TTC549 (cell line): ENCODE measurements around the gene TNFAIP8L3.
A peak's percentile ranks its signal among the peaks of the same experiment; 100 is the strongest.
"Not testable (repeated sequence)": the region's sequence is repeated elsewhere in the genome, so short reads cannot be mapped to it uniquely, and the experiment has no call there.

ENCODE experiments used
- FAIRE-seq: peaks from 2 replicates; lab custom pipeline; 2012; peaks lifted over from hg19 to GRCh38; lab: Jason Lieb, UNC

The TNFAIP8L3 gene

GRCh38 chr15:51094606-51095569 lies at the start of gene TNFAIP8L3:
Gene TNFAIP8L3, minus strand, starts transcription at chr15:51094906. Its CDS starts 311 bp downstream, at chr15:51094595.
- no peak for FAIRE-seq

DNA sequence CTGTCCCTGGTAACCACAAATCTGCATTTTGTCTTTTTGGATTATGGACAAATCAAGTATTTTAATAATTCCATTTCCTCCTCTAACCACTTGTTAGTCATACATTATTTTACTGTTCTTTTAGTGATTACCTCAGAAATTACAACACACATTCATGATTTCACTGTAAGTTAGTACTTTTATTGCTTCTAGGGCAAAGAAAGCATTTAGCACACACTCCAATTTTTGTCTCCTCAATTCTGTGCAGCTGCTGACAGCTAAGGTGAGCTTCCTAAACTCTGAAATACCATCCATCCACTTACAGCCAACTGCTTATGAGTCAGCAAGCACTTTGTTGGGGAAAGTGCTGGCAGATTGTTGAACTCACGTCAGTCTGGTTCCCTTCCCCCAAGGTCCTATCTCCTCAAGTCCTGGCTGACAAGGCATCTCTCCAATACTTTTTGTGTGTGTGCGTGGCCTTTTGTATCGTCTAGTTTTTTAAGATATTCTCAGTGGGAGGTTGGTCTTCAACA lies 49.4 kb upstream of the TNFAIP8L3 start:
- no peak for FAIRE-seq

DNA sequence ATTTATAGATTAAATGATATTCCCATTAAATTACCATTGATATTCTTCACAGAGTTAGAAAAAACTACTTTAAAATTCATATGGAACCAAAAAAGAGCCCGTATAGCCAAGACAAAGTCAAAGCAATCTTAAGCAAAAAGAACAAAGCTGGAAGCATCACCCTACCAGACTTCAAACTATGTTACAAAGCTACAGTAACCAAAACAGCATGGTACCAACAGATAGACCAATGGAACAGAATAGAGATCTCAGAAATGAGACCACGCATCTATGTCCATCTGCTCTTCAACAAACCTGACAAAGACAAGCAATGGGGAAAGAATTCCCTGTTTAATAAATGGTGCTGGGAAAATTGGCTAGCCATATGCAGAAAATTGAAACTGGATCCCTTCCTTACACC lies 45.6 kb upstream of the TNFAIP8L3 start:
- not testable (repeated sequence) for FAIRE-seq

- FAIRE-seq: no peak
Measured at GRCh38 chr15:51139091-51139490, 44.4 kb upstream of the TNFAIP8L3 start.

- no peak for FAIRE-seq
Measured at GRCh38 chr15:51137880-51138430, 43.2 kb upstream of the TNFAIP8L3 start.

DNA sequence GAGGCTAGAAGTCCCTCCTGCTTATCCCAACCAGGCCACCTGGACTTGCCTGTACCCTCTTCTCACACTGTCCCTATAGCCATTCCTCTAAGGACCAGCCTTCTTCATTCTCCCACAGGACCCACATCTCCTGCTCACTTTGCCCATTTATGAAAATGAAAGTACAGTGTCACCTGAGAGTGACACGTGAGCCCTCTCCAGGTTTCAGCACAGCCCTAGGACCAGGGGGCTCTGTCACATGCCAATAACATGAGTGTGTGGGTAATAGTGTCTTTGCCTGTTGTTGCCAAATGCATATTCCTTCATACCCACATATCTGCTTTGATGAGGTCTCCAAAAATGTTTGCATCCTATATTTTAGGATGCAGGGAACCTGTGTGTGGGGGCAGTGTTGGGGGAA lies 42.3 kb upstream of the TNFAIP8L3 start:
- FAIRE-seq: no peak

DNA sequence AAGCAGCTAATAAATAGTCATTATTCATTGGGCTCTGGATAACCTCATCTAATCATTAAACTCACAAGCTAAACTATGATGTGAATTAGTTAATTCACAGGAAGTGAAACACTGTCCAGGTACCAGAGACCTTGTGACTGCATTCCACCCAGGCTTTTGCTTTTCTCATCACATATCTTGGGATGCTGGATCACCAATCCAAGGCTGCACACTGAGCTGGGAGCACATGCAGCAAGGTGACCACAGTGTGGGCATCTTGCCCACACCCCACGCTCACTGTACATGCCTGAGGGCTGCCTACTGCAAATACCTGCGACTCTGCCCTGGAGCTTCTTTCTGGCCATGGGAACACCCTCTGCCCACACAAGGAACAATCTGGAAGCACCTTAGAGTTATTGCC lies 40.6 kb upstream of the TNFAIP8L3 start:
- no peak for FAIRE-seq

DNA sequence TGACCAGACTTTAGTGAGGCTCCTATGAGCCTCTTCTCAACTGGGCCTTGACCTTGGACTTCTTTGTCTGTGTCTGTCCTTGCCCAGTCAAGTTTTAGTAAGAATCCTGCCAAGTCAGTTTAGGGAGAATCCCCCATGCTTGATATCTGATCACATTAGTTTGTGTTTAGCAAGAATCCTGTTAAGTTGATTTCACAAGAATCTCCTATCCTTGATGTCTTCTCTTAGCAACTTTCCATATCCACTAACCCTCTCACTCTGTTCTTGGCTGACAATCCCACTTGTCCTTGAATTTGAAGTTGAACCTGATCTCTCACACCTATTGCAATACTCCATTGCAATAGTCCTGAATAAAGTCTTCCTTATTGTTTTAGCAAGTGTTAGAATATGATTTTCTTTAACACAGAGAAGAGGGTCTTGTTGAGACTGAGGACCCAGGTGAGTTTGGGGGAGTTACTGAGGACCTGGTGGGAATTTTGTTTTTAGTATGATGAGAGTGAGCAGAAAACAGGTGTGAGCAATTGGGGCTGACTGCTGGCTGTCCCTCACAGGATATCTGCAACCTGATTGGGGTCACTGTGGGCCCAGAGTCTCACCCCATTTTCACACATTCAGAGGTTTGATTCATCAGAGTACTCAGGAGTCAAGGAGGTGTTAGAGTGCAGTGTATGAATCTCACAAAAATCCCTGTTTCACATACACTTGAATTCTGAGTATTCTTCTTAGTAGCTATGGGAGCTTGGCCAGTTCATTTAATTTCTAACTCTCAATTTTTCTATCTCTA lies 39.9 kb upstream of the TNFAIP8L3 start:
- FAIRE-seq: no peak

GRCh38 chr15:51133140-51133765 lies 38.5 kb upstream of the TNFAIP8L3 start:
- no peak for FAIRE-seq

DNA sequence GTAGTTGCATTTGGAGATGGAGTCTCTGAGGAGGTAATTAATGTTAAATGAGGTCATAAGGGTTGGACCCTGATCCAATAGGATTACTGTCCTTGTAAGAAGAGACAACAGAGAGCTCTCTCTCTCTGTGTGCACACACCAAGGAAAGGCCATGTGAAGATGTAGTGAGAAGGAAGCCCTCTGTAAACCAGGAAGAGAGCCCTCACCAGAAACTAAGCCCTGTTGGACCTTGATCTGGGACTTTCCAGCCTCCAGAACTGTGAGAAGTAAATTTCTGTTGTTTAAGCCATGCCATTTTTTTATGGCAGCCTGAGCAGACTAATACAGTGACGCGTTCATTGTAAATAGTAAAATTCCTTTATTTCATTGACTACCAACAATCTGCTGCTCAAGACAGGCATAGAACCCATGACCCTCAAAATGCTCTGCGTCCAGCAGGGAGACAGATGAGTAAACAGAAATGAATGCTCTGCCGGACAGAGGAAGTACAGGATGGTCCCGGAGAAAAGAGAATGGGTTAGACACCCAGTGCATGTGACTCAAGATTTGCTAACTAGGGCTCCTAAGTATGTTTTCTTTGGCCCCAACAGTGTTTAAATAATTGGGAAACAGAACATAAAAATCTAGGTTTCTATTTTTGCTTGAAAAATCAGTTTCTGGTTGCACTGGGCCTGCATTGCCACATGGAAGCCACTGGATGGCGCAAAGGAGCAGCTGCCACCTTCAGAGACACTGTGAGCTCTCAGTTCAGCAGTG lies 37.9 kb upstream of the TNFAIP8L3 start:
- FAIRE-seq: no peak

DNA sequence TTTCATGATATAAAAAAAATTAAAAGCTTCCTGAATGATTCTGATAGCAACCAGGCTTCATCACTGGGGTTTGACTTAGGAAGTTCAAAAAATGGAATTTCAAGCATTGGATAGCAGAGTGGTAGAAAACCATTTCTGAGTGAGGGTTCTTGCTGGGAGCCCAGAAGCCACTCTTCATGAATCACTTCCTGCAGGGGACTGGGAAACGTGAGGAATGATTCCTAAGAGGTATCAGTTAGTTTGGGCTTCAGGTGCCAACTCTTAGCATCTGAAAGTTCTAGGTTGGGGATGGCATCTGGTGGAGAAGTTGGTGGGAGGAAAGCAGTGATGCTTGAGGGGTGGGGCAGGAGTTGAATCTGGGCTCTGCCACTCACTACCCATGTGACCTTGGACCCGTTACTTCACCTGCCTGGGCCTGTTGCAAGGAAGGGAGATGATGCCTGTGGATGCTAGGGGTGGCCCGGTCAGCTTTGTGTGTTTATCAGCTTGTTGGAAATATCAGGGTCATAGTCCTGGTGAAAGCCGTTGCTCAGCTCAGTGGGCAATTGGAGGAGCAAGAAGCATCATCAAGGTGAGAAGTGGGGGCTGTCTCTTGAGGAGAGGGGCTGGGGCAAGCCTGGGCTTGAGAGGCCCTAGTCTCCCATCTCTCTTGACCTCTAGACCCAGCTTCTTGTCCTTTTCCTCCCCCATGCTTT lies 37.0 kb upstream of the TNFAIP8L3 start:
- FAIRE-seq: no peak

DNA sequence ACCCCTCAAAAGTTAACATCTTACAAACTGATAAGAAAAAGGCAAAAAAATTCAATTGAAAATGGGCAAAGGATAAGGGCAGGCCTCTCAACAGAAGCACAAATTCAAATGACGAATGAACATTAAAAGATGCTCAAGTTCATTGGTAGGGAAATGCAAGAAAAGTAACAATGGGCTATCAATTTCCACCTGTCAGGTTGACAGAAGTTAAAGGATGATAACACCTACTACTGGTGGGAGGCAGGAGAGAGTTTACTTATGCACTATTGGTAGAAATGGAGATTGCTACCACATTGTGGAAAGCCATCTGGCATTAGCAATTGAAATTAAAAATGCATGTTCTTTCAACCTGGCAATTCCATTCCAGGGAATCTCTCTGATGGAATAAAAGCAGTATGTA lies 35.6 kb upstream of the TNFAIP8L3 start:
- no peak for FAIRE-seq

DNA sequence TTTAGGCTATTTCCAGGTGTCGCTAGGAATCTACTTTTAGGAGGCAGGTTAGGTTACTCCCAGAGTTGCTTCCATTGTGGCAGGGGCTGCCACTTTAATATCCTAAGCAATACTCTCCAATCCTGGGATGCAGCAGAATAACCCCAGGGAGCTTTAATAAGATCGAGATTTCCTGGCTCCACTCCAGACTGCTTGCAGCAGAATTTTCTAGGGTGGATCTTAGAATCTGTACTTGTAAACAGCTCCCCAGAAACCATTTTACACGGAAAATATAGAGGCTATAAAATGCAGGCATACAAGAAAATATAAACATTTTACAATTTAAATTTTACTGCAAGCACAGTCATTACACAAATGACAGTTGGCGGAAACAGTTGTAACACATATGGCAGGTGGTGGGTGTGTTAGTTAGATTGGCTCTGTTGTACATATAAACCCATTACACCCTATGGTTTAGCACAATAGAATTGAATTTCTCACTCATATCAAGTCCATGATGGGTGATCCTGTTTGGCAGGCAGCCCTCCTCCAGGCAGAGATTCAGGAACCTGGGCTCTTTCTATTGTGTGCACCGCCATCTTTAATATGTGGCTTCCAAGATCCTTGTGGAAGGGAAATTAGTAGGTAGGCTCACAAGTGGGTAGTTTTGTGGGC lies 35.0 kb upstream of the TNFAIP8L3 start:
- no peak for FAIRE-seq

GRCh38 chr15:51128701-51129100 lies 34.0 kb upstream of the TNFAIP8L3 start:
- FAIRE-seq: no peak

DNA sequence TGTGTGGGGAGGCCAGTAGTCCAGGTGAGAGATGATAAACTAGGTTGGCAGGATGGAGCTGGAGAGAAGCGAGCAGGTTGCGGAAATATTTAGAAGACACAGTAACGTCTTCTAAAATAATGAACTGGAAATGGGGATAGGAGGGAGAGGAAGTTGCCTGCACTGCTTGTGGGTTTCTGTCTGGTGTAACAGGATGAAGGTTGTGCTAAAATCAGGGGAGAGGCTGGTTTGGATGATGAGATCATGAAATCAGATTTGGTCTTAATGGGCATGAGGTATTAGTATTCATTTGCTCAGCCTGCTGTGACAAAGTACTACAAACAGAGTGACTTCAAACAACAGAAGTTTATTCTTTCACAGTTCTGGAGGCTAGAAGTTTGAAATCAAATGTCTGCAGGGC lies 32.1 kb upstream of the TNFAIP8L3 start:
- no peak for FAIRE-seq

GRCh38 chr15:51123002-51123401 lies 28.3 kb upstream of the TNFAIP8L3 start:
- peak; percentile 29 for FAIRE-seq

- no peak for FAIRE-seq
Measured at GRCh38 chr15:51121631-51122225, 27.0 kb upstream of the TNFAIP8L3 start.

- FAIRE-seq: no peak
Measured at GRCh38 chr15:51121118-51121517, 26.4 kb upstream of the TNFAIP8L3 start.

DNA sequence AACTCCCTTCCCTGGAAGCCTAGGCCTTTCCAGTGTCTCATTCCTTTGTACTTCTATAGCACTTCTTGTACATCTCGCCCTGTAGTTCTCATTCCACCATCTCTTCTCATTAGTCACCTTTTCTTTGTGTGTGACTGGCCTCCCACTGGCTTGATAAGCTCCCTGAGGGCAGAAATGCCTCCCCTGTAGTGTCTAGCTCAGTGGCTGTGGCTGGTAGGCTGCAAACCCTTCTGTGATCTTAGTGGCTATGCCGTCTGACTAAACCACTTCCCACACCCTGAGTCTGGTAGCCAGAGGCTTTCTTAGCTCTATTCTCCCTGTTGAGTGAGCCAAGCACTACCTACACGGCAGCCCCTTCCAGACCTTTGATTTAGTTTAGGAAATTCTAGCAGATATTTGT lies 24.4 kb upstream of the TNFAIP8L3 start:
- FAIRE-seq: no peak

DNA sequence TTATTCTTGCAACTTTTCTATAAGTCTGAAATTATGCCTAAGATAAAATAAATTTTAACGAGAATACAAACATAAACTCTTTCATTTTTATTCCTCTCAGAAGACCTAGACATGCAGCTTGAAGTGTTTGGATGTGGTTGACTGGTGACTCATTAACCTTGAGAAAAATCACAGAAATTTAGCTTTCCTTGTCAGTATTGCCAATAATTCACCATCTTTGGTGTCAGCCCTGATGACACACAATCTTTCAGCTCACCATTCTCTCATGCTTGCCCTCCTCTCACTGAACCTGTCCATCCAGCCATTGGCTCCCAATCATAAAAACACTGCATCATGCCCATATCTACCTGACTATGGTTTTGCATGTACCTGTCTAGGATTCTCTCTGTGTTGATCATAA lies 22.6 kb upstream of the TNFAIP8L3 start:
- no peak for FAIRE-seq
